GM20000 (cell line): ENCODE measurements around the gene FCHO2.

Source experiments
- DNase-seq: peaks from one replicate; pipeline ENCODE4 v3.0.0; 2012; ENCODE audit warnings: low spot score
- TF ChIP-seq, protein P1 (sequence below): IDR thresholded peaks from 2 replicates; pipeline ENCODE4 v1.5.1; 2012; ENCODE audit warnings: mild to moderate bottlenecking, control low read depth; ENCODE audit errors: extremely low read depth, missing control alignments

FCHO2 gene

DNA sequence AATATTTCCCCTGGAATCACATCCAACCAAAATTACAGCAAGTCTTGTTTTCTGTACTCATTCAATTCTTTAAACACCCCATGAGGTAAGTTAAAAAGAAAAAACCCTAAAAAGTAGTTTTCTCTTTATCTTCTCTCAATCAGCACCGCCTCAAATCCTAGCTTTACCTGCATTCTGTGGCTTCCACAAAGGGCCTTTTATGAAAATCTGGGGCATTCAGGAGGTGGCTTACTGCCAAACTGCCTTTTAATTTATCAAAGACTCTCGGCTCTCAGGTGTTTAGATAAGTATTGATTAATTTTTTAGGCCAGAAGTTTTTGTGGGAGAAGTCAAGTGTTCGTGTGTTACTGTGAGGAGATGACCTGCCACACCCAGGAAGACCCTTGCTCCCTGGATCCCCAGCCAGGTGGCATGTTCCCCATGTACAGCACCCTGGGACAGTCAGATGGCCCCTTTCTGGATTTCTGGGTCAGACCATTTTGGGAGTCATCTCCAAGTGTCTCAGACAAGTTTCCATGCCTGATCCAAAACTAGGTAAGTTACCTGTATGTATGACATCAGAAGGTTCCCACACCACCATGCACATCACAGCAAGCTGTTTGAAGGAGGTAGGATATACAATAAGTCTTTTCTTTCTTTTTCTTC, 158.3 kb downstream of the FCHO2 start:
- TF ChIP-seq, protein P1, sequence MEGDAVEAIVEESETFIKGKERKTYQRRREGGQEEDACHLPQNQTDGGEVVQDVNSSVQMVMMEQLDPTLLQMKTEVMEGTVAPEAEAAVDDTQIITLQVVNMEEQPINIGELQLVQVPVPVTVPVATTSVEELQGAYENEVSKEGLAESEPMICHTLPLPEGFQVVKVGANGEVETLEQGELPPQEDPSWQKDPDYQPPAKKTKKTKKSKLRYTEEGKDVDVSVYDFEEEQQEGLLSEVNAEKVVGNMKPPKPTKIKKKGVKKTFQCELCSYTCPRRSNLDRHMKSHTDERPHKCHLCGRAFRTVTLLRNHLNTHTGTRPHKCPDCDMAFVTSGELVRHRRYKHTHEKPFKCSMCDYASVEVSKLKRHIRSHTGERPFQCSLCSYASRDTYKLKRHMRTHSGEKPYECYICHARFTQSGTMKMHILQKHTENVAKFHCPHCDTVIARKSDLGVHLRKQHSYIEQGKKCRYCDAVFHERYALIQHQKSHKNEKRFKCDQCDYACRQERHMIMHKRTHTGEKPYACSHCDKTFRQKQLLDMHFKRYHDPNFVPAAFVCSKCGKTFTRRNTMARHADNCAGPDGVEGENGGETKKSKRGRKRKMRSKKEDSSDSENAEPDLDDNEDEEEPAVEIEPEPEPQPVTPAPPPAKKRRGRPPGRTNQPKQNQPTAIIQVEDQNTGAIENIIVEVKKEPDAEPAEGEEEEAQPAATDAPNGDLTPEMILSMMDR: no peak

DNA sequence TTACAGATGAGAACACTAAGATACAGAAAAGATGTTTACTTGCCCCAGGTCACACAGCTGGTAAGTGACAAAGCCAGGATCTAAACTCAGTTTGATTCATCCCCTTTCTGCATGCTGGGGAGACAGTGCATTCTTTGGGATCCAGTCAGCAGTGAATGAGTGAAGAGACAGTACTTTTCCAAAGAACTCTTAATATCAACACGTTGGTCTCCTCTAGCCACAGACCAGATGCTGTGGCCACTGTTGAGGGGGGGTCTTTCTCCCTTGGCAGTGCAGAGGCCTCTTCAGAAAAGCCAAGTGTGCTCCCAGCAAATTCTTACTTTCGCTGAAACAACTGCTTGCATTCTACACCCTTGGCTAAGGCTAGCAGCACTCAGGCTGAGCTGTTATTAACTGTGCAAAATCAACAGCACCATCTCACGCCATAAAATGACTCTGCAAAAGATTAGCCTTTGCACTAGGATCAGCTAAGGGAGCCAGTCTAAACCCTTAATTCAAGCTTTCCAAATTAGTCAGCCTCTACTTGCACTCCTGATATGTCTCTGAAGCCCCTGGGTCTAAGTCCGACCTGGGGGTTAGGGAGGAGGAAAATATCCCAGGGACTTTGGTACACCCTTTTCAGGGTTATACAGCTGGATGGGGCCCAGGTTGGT, 159.7 kb downstream of the FCHO2 start:
- DNase-seq: no peak
- TF ChIP-seq, protein P1: no peak

More for the DNA sequence above, 158.3 kb downstream of the FCHO2 start:
- no peak for DNase-seq

DNA sequence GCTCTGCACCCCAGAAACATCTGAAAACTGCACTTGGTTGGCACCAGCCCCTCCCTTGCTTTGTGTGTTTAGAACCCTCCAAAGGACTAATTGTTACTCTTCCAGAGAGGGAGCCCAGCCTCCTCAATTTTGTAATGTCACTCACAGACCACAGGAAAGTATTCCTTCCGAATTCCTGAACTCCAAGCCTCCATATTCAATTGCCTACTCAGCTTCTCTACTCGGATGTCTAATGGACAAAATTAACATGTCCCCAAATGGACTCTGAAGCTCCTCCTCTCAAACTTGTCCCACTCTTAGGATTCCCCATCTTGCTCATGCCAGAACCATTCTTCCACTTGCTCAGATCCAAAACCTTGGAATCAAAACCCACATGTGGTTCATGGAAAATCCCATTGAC, 160.7 kb downstream of the FCHO2 start:
- TF ChIP-seq, protein P1: no peak
- no peak for DNase-seq

DNA sequence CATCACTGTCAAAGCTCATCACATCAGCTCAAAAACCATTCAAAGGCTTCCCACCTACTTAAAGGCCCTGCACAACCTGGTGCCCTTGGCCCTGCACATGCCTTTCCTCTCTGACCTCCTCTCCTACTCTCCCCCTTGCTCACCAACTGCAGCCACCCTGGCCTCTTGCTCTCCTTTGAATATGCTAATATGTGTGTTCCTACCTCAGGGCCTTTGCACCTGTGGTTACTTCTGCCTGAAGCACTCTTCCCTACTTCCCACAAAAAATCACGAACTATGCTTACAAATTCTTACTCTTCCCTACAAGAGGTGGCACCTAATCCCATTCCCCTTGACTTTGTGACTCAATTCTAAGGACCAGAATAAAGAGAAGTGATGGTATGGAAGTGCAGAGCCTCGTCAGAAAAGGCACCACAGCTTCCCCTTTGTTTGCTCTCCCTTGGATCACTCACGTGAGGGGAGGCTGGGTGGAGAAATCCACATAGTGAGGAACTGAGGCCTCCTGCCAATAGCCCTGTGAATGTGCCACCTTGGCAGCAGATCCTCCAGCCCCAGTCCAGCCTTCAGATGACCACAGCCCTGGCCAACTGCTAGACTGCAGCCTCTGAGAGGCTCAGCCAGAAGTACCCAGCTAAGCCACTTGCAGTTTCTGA, 161.4 kb downstream of the FCHO2 start:
- TF ChIP-seq, protein P1: no peak
- no peak for DNase-seq

DNA sequence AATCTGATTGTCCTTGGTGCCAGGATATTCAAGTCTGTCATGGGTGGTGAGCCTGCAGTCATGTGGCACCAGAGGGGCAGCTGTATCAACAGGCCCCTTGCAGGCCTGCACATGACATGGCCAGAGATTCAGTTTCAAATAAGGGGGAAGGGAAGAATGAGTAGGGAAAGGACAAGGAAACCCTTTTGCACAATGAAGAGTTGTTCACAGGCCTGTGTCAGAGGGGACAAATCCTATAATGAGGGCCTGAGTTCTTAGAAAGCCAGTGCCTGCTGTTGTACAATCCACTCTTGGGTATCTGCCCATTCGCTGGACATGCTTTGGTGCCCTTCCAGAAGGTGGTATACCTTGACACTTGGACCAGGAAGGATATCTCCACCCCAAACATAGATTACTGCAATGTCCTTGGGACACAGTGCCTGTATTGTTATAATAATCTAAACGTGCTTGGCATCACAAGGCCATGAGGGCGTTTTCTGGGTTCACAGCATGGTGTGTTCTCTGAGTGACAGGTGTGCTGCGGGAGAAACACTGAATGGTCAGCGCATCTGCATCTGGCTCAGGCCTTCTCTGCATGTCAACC, 162.6 kb downstream of the FCHO2 start:
- no peak for DNase-seq
- TF ChIP-seq, protein P1: no peak

DNA sequence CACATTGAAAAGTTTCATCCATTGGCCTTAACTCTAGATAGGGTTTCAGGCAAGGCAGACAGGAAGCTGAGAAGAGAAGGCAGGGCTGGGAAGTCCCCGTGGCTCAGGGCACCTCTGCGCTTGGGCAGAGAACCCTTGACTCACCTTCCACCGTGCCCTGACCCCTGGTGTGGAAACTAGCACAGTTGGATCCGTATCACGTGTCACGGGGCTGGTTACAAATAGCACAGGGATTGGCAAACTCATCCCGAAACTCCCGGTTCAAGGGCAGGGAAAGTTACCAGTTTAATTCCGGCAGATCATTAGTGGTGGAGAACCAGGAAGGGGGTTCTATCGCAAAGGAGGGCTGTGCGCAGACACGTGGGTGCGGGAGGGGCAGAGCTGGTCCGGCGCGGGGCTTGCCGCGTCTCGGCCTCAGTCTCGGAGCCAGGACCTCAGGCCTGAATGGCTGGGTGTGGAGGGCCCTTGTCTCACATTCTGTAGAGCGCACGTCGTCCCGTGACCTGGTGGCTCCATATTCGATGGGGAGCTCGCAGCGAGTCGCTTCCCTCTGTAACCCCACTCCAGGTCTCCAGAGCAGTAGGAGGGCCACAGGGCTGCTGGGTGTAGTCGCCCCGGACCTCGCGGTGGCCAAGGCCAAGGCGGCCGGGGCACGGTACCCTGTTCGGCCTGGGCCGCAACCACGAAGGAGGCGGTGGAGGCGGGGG, 163.8 kb downstream of the FCHO2 start:
- TF ChIP-seq, protein P1: no peak
- no peak for DNase-seq
